Measurements from ENCODE around the gene TMEM8B. TPM values are rescaled to one million over a fixed set of nuclear protein-coding genes. Genes with fewer than 3 reads are reported as not detected.

The TMEM8B gene
- total and polyA plus RNA-seq, 2 donors (not counting 1 experiment from before 2014, with no cell fraction given) = 12.2 to 14.5 TPM

GRCh38 chr9:35905912-35906679 is 77.1 kb downstream of the TMEM8B start, which contains the start of gene HRCT1:
HRCT1 (plus strand) TSS chr9:35906202; CDS start chr9:35906288, 86 bp downstream.
- Histone ChIP-seq H3K79me2 (ENCODE audit: control insufficient read depth, insufficient read depth, low read length) (no peaks in the 10 kb centered on the region), H3K4me1 (ENCODE audit: control insufficient read depth in 2 of 2, insufficient read depth in 2 of 2, low read length in 2 of 2) (peaks cover 4 to 7% of the 10 kb centered on the region in 2 donors), H3K9me3 (ENCODE audit: control extremely low read depth in 1 of 3, control insufficient read depth in 2 of 3, insufficient read depth in 1 of 3, low read length in 2 of 3) (no peaks in the 10 kb centered on the region), H3K36me3 (replicated peaks in 1 of 2; ENCODE audit: control extremely low read depth in 1 of 2, control insufficient read depth in 1 of 2, extremely low read depth in 1 of 2, insufficient read depth in 2 of 2, low read length in 1 of 2) (no peaks in the 10 kb centered on the region), H4K20me1 (ENCODE audit: control insufficient read depth, insufficient read depth, low read length, poor library complexity, severe bottlenecking) (no peaks in the 10 kb centered on the region), H3K9ac (ENCODE audit: low read length) (no peak within 1 kb of the TSS), H3K27me3 (replicated peaks in 1 of 4; ENCODE audit: control extremely low read depth in 1 of 4, control insufficient read depth in 3 of 4, insufficient read depth in 4 of 4, low read length in 3 of 4) (peaks cover 0 to 10% (median 2%) of the 10 kb centered on the region in 4 experiments), H3K27ac (ENCODE audit: low read length in 2 of 2) (no peak within 1 kb of the TSS), H2AFZ (ENCODE audit: insufficient read depth, low read depth, low read length, poor library complexity, severe bottlenecking) (no peak within 1 kb of the TSS), H3K4me2 (replicated peaks; ENCODE audit: low read depth, low read length, poor library complexity, severe bottlenecking) (no peak within 1 kb of the TSS), H3K4me3 (ENCODE audit: control extremely low read depth in 1 of 5, extremely low read depth in 1 of 5, insufficient read depth in 1 of 5, low read depth in 2 of 5, low read length in 4 of 5) (no peak within 1 kb of the TSS)
- H3K4me3 Mint-ChIP-seq = no peak within 1 kb of the TSS
- ATAC-seq (ENCODE audit: low read depth) (no peak), DNase-seq (no peak)
- ChIA-PET CTCF (interaction anchor here (0.6 to 1.4 kb wide), 3 partner anchors 50 to 116 kb away, joined by 4 read pairs; no protein-coding TSS in a partner anchor), POLR2A (no interaction called here)
- H3K9me3 Mint-ChIP-seq (ENCODE audit: insufficient read depth) = no peaks in the 10 kb centered on the region
- peaks cover 37% of the 10 kb centered on the region for H3K27me3 Mint-ChIP-seq
- WGBS (ENCODE audit: insufficient coverage) = 90% methylated on average over 24 of the region's 30 CpGs
- intact Hi-C loops (cut with micrococcal nuclease) = no loop called here
- TF ChIP-seq CTCF (IDR thresholded peaks at IDR 0.05) (no peak), EZH2 (IDR thresholded peaks at IDR 0.05; ENCODE audit: borderline replicate concordance, insufficient read depth, low read depth, low read length, poor library complexity, severe bottlenecking) (no peak)
- H3K4me1 Mint-ChIP-seq = peaks cover 7% of the 10 kb centered on the region
- H3K27ac Mint-ChIP-seq = no peak within 1 kb of the TSS
